ENCODE measurements around the gene SFSWAP. TPM values are rescaled to one million over a fixed set of nuclear protein-coding genes. Genes with fewer than 3 reads are reported as not detected.

Gene SFSWAP
- total and polyA plus RNA-seq, 2 of the 8 experiments (the other 6 are each of a cell fraction or from before 2014, with no cell fraction given) = 36.5 to 49.5 TPM

DNA sequence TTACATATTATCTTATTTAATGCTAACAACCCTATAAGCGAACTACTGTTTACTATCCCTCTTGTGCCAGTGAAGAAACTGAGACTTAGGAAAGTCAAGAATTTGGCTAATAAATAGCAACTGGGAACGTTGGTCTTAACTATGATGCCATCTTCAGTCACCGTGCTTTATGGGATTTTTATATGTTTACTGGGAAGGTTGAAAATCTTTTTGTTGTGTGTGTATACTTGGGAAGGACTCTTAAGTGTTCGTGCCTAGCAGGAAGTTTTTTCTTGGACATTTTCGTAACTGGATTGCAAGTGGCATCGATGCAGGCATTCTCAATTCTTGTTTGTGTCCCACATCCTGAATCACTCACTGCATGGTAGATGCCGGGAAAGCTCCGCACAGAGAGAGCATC, 9.4 kb downstream of the SFSWAP start:
- H4K5ac ChIP-seq (ENCODE audit: insufficient read length, low read depth, low read length) = no peak overlapping the region
- DNase-seq (ENCODE audit: low read depth in 1 of 2, low spot score in 2 of 2) (no peak), FAIRE-seq (no peak)
- no peak overlapping the region for H3K4ac ChIP-seq (replicated peaks; ENCODE audit: insufficient read length, low read depth, low read length)
- peak overlapping the region; percentile 80 for H2BK120ac ChIP-seq (replicated peaks; ENCODE audit: low read depth, low read length)
- no peak overlapping the region for H4K8ac ChIP-seq (ENCODE audit: extremely low read depth, insufficient read depth, low read length)
- TF ChIP-seq, protein P1, sequence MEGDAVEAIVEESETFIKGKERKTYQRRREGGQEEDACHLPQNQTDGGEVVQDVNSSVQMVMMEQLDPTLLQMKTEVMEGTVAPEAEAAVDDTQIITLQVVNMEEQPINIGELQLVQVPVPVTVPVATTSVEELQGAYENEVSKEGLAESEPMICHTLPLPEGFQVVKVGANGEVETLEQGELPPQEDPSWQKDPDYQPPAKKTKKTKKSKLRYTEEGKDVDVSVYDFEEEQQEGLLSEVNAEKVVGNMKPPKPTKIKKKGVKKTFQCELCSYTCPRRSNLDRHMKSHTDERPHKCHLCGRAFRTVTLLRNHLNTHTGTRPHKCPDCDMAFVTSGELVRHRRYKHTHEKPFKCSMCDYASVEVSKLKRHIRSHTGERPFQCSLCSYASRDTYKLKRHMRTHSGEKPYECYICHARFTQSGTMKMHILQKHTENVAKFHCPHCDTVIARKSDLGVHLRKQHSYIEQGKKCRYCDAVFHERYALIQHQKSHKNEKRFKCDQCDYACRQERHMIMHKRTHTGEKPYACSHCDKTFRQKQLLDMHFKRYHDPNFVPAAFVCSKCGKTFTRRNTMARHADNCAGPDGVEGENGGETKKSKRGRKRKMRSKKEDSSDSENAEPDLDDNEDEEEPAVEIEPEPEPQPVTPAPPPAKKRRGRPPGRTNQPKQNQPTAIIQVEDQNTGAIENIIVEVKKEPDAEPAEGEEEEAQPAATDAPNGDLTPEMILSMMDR (IDR thresholded peaks at IDR 0.05; ENCODE audit: control extremely low read depth in 1 of 3, insufficient read depth in 1 of 3, low read depth in 1 of 3, low read length in 3 of 3) = no peak
- TF ChIP-seq SUZ12 (IDR thresholded peaks at IDR 0.05; ENCODE audit: low read length) = no peak
- no peak for TF ChIP-seq GTF2F1 (IDR thresholded peaks at IDR 0.05; ENCODE audit: borderline replicate concordance, low read depth, low read length)
- no peak for TF ChIP-seq ASH2L (IDR thresholded peaks at IDR 0.05; ENCODE audit: low read length)
- TF ChIP-seq, protein P2, sequence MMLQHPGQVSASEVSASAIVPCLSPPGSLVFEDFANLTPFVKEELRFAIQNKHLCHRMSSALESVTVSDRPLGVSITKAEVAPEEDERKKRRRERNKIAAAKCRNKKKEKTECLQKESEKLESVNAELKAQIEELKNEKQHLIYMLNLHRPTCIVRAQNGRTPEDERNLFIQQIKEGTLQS (IDR thresholded peaks at IDR 0.05; ENCODE audit: insufficient read depth, low read depth, low read length) = no peak
- no peak for TF ChIP-seq KDM1A (IDR thresholded peaks at IDR 0.05; ENCODE audit: borderline replicate concordance, low read length)
- H3K9ac ChIP-seq (replicated peaks in 1 of 4; ENCODE audit: extremely low read depth in 1 of 4, low read depth in 3 of 4, low read length in 3 of 4) = no peak overlapping the region; a peak in 2 of 7 replicates
- 0 out of 2 replicates have a peak overlapping the region, but pooled peaks have one; percentile 49 for H3K27ac ChIP-seq (ENCODE audit: low read depth, low read length)
- H4K91ac ChIP-seq (replicated peaks; ENCODE audit: insufficient read length, low read length) = no peak overlapping the region
- peak overlapping the region; percentile 62; the same call in 1 of the 2 replicates for H2BK5ac ChIP-seq (ENCODE audit: low read depth, low read length)
- WGBS, 2 experiments (ENCODE audit: extremely low coverage in 1 of 2, insufficient coverage in 1 of 2, insufficient read length in 1 of 2, insufficient replicate concordance in 2 of 2, low coverage in 1 of 2, low lambda C conversion rate in 2 of 2, missing lambda C conversion rate in 1 of 2) = 90% methylated on average over 8 of the region's 8 CpGs; no CpG with 5 or more reads in 1 of the 2 experiments
- peak overlapping the region; percentile 65; the same call in 1 of the 2 replicates for H2BK20ac ChIP-seq (ENCODE audit: low read length)
- H3K56ac ChIP-seq (replicated peaks; ENCODE audit: insufficient read length, low read depth, low read length) = no peak overlapping the region
- no peak overlapping the region for H3K4me3 ChIP-seq (ENCODE audit: extremely low read depth in 1 of 4, insufficient read depth in 2 of 4, low read depth in 3 of 4, low read length in 4 of 4)
- H4K20me1 ChIP-seq (replicated peaks in 1 of 2; ENCODE audit: control insufficient read depth in 1 of 2, insufficient read depth in 2 of 2, low read length in 2 of 2) = no peaks in the 10 kb centered on the region
- no peaks in the 10 kb centered on the region for H3K27me3 ChIP-seq (replicated peaks in 1 of 4; ENCODE audit: control insufficient read depth in 3 of 4, extremely low read depth in 1 of 4, insufficient read depth in 3 of 4, low read length in 3 of 4)
- peaks cover 11 to 19% (median 16%) of the 10 kb centered on the region in 4 experiments for H3K4me1 ChIP-seq (replicated peaks in 1 of 4; ENCODE audit: control insufficient read depth in 3 of 4, insufficient read depth in 4 of 4, low read length in 3 of 4)
- H3K79me2 ChIP-seq (ENCODE audit: control insufficient read depth in 1 of 2, insufficient read depth in 2 of 2, low read length in 2 of 2) = peaks cover 0 to 32% of the 10 kb centered on the region in 2 experiments; a peak in 2 of 4 replicates
- POLR2A ChIA-PET (ENCODE audit: partially characterized antibody) = interaction anchor here (1.0 to 2.5 kb wide), 2 partner anchors 9 kb away, joined by 3 to 10 read pairs; partner anchors contain the start of gene SFSWAP
- no peak overlapping the region for H2BK15ac ChIP-seq (ENCODE audit: low read length)
- peaks cover 13 to 61% (median 43%) of the 10 kb centered on the region in 4 experiments; a peak in 7 of 8 replicates for H3K36me3 ChIP-seq (ENCODE audit: control insufficient read depth in 2 of 4, insufficient read depth in 4 of 4, low read length in 3 of 4)
- H3K23ac ChIP-seq (ENCODE audit: insufficient read length) = no peak overlapping the region
- 0 out of 2 replicates have a peak, but pooled peaks cover 1% of the 10 kb centered on the region for H3K23me2 ChIP-seq (ENCODE audit: low read depth, low read length)
- no peak overlapping the region; the same call in 1 of the 2 replicates for H2AK5ac ChIP-seq (ENCODE audit: low read depth, low read length)
- H3K4me2 ChIP-seq (ENCODE audit: insufficient read depth in 1 of 2, low read depth in 2 of 2, low read length in 2 of 2) = no peak overlapping the region
- H2BK12ac ChIP-seq (ENCODE audit: low read depth, low read length) = no peak overlapping the region
- CTCF ChIA-PET (ENCODE audit: partially characterized antibody) = interaction anchor here (2.2 kb wide), 1 partner anchor 34 kb away, joined by 7 read pairs; no protein-coding TSS in a partner anchor
- no peak overlapping the region for H3K14ac ChIP-seq (ENCODE audit: insufficient read length)
- H2AFZ ChIP-seq (ENCODE audit: low read length) = no peak overlapping the region
- H3K9me3 ChIP-seq (ENCODE audit: insufficient read depth in 2 of 2, low read depth in 1 of 2, low read length in 1 of 2) = no peaks in the 10 kb centered on the region
- H3K79me1 ChIP-seq (ENCODE audit: low read depth, low read length) = peaks cover 2% of the 10 kb centered on the region; the same call in 1 of the 2 replicates
- H3K18ac ChIP-seq (ENCODE audit: extremely low read depth, low read length) = 0 out of 2 replicates have a peak overlapping the region, but pooled peaks have one; percentile 51
